Measurements from ENCODE around the gene ZSWIM8.
"Not testable (repeated sequence)": the region's sequence is repeated elsewhere in the genome, so short reads cannot be mapped to it uniquely, and the experiment has no call there.

Gene ZSWIM8

DNA sequence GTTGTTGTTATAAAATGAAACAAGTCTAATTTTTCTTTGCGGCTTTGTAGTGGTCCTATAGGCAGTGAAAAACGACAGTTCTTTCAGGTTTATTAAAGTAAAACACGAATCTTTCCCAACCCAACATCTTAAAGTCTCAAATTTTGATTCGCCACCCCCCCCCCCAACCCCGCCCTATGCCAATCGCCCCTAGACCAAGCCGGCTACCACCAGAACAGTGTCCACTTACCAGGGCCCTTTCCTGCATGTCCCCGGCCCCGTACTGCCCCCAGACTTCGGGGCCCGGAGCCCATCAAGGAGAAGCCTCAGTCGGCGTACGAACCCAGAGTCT, 3.9 kb upstream of the ZSWIM8 start:
- Histone ChIP-seq H3K27ac (peak overlapping the region; percentile 96 to 97), H3K36me3 (peaks cover 7 to 29% (median 13%) of the 10 kb centered on the region in 3 donors), H3K9me3 (no peaks in the 10 kb centered on the region), H3K4me1 (peaks cover 9 to 43% (median 32%) of the 10 kb centered on the region in 4 donors), H3K4me3 (peak overlapping the region; percentile 86 to 93), H3K27me3 (no peaks in the 10 kb centered on the region)
- intact Hi-C loops (cut with DNase I; ENCODE audit: low total_unique reads) = loop anchor here (10.0 kb wide), 1 partner anchor 93 kb away; the partner anchor contains the start of gene CAMK2G
- no peak for DNase-seq
- no peak for TF ChIP-seq CTCF (IDR thresholded peaks at IDR 0.05)

GRCh38 chr10:73781879-73782748, 3.3 kb upstream of the ZSWIM8 start, which contains the start of gene CHCHD1:
CHCHD1 (plus strand) TSS chr10:73782048; CDS start chr10:73782076, 28 bp downstream.
- Histone ChIP-seq H3K9me3 (no peaks in the 10 kb centered on the region), H3K4me3 (peak within 1 kb of the TSS; percentile 86 to 93), H3K27me3 (no peaks in the 10 kb centered on the region), H3K4me1 (peaks cover 9 to 49% (median 38%) of the 10 kb centered on the region in 4 donors), H3K36me3 (peaks cover 7 to 25% (median 8%) of the 10 kb centered on the region in 3 donors), H3K27ac (peak within 1 kb of the TSS; percentile 96 to 97)
- TF ChIP-seq CTCF (IDR thresholded peaks at IDR 0.05) = no peak
- peak; percentile 90 to 96 for DNase-seq
- intact Hi-C loops (cut with DNase I; ENCODE audit: low total_unique reads) = loop anchor here (10.0 kb wide), 1 partner anchor 93 kb away; the partner anchor contains the start of gene CAMK2G

GRCh38 chr10:73782749-73783085, 2.7 kb upstream of the ZSWIM8 start:
- H3K4me1 ChIP-seq = peaks cover 9 to 55% (median 44%) of the 10 kb centered on the region in 4 donors
- H3K4me3 ChIP-seq = peak overlapping the region; percentile 86 to 93
- H3K27ac ChIP-seq = peak overlapping the region; percentile 96 to 97
- H3K9me3 ChIP-seq = no peaks in the 10 kb centered on the region
- peaks cover 3 to 20% (median 7%) of the 10 kb centered on the region in 3 donors for H3K36me3 ChIP-seq
- DNase-seq = no peak
- intact Hi-C loops (cut with DNase I; ENCODE audit: low total_unique reads) = loop anchor here (10.0 kb wide), 1 partner anchor 92 kb away; the partner anchor contains the start of gene CAMK2G
- H3K27me3 ChIP-seq = no peaks in the 10 kb centered on the region
- no peak for TF ChIP-seq CTCF (IDR thresholded peaks at IDR 0.05)

DNA sequence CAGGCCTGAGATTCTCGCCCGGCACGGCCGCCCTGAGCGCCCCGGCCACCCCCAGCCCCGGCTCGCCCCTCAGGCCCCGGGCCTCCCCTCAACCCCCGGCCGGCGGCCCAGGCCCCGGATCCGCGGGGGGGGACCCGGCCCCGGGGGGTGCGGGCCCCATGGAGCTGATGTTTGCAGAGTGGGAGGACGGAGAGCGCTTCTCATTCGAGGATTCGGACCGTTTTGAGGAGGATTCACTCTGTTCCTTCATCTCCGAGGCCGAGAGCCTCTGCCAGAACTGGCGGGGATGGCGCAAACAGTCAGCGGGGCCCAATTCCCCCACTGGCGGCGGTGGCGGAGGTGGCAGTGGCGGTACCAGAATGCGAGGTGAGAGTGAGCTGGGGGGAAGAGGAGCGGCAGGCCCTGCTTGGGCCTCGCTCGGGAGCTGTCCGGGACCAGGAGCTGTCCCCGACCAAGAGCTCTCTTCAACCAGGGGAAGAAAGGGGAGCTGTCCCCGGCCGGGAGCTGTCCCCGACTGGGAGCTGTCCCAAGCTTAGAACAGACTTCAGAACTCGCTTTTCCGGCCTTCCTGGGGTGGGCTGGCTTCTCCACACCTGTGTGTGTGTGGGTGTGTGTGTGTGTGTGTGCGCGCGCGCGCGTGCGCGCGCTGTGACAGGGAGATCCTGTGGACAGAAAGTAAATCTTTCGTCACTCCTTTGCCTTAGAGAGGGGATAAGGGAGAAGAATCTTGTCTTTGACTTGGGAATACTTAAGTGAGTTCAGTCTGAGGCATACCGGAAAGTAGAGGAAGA, 510 bp downstream of the ZSWIM8 start:
- Histone ChIP-seq H3K9me3 (no peaks in the 10 kb centered on the region), H3K4me1 (peaks cover 2 to 52% (median 44%) of the 10 kb centered on the region in 4 donors), H3K27me3 (no peaks in the 10 kb centered on the region), H3K27ac (peak overlapping the region; percentile 87 to 96), H3K36me3 (peaks cover 18 to 24% (median 22%) of the 10 kb centered on the region in 3 donors), H3K4me3 (peak overlapping the region; percentile 73 to 76)
- intact Hi-C loops (cut with DNase I; ENCODE audit: low total_unique reads) = loop anchor here (10.0 kb wide), 1 partner anchor 89 kb away; the partner anchor contains the start of gene CAMK2G
- no peak for TF ChIP-seq CTCF (IDR thresholded peaks at IDR 0.05)
- peak in 1 of 2 donors; percentile 45 for DNase-seq

GRCh38 chr10:73786512-73786885, 1.1 kb downstream of the ZSWIM8 start:
- no peak for TF ChIP-seq CTCF (IDR thresholded peaks at IDR 0.05)
- Histone ChIP-seq H3K9me3 (no peaks in the 10 kb centered on the region), H3K27me3 (no peaks in the 10 kb centered on the region), H3K4me3 (peak overlapping the region; percentile 73 to 76), H3K36me3 (peaks cover 23 to 30% (median 28%) of the 10 kb centered on the region in 3 donors), H3K4me1 (peaks cover 0 to 46% (median 39%) of the 10 kb centered on the region in 4 donors), H3K27ac (peak overlapping the region; percentile 87 to 96)
- DNase-seq = no peak
- intact Hi-C loops (cut with DNase I; ENCODE audit: low total_unique reads) = loop anchor here (10.0 kb wide), 1 partner anchor 88 kb away; the partner anchor contains the start of gene CAMK2G

DNA sequence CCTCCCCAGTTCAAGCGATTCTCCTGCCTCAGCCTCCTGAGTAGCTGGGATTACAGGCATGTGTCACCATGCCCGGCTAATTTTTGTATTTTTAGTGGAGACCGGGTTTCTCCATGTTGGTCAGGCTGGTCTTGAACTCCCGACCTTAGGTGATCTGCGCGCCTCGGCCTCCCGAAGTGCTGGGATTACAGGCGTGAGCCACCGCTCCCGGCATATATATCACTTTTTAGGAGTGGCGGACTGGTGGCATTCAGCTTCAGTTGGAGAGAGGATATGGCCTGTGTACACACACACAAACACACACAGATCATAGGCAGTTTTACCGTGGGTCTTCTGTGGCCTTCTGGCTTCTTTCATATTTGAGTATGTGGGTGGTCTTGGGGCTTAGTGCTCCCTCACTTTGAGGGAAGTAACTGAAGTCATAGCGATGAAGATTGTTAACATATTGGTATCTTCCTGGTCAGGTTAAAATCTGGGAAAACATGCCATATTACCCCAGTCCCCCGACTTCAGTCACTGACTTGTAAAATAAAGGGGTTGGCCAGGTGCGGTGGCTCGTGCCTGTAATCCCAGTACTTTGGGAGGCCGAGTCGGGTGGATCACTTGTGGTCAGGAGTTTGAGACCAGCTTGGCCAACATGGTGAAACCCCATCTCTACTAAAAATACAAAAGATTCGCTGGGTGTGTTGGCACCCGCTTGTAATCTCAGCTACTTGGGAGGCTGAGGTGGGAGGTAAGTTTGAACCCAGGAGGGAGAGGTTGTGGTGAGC, 1.8 kb downstream of the ZSWIM8 start:
- Histone ChIP-seq H3K4me1 (peaks cover 0 to 46% (median 38%) of the 10 kb centered on the region in 4 donors), H3K36me3 (peaks cover 31 to 37% (median 35%) of the 10 kb centered on the region in 3 donors), H3K27ac (peak overlapping the region in 1 of 2 donors; percentile 87), H3K4me3 (peak overlapping the region; percentile 73 to 76)
- H3K9me3 ChIP-seq, H3K27me3 ChIP-seq, DNase-seq: not testable (repeated sequence)
- intact Hi-C loops (cut with DNase I; ENCODE audit: low total_unique reads) = loop anchor here (10.0 kb wide), 1 partner anchor 88 kb away; the partner anchor contains the start of gene CAMK2G

Data from tibial artery (tissue), 4 donors.